ENCODE data around the gene SLC35G6. TPM values are rescaled to one million over a fixed set of nuclear protein-coding genes. Genes with fewer than 3 reads are reported as not detected.

The SLC35G6 gene
- total and polyA plus RNA-seq, 3 donors from 2014 or later, result 1.8 to 3.9 (median 3.9) TPM

GRCh38 chr17:7475764-7476422 is 5.4 kb upstream of the SLC35G6 start:
- TF ChIP-seq, protein P1, sequence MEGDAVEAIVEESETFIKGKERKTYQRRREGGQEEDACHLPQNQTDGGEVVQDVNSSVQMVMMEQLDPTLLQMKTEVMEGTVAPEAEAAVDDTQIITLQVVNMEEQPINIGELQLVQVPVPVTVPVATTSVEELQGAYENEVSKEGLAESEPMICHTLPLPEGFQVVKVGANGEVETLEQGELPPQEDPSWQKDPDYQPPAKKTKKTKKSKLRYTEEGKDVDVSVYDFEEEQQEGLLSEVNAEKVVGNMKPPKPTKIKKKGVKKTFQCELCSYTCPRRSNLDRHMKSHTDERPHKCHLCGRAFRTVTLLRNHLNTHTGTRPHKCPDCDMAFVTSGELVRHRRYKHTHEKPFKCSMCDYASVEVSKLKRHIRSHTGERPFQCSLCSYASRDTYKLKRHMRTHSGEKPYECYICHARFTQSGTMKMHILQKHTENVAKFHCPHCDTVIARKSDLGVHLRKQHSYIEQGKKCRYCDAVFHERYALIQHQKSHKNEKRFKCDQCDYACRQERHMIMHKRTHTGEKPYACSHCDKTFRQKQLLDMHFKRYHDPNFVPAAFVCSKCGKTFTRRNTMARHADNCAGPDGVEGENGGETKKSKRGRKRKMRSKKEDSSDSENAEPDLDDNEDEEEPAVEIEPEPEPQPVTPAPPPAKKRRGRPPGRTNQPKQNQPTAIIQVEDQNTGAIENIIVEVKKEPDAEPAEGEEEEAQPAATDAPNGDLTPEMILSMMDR (IDR thresholded peaks at IDR 0.05), result no peak
- no peak for TF ChIP-seq POLR2A (IDR thresholded peaks at IDR 0.05)
- H3K27me3 ChIP-seq, result no peaks in the 10 kb centered on the region
- peak; percentile 52 for DNase-seq
- peak overlapping the region; percentile 37 to 62 for H3K27ac ChIP-seq
- H3K36me3 ChIP-seq (ENCODE audit: low read depth, missing control alignments), result no peaks in the 10 kb centered on the region
- H3K4me1 ChIP-seq, result peaks cover 23% of the 10 kb centered on the region
- 67 to 78% methylated on average over 15 of the region's 15 CpGs for WGBS, 2 donors
- intact Hi-C loops (cut with DNase I; ENCODE audit: low total_unique reads), result no loop called here
- H3K9me3 ChIP-seq, result no peaks in the 10 kb centered on the region
- no peak overlapping the region for H3K4me3 ChIP-seq

GRCh38 chr17:7476494-7476893 is 4.8 kb upstream of the SLC35G6 start:
- 32 to 61% methylated on average over 3 of the region's 3 CpGs for WGBS, 2 donors
- TF ChIP-seq, protein P1 (IDR thresholded peaks at IDR 0.05), result no peak
- no peak for TF ChIP-seq POLR2A (IDR thresholded peaks at IDR 0.05)
- H3K4me3 ChIP-seq, result no peak overlapping the region
- H3K9me3 ChIP-seq, result no peaks in the 10 kb centered on the region
- DNase-seq, result no peak
- intact Hi-C loops (cut with DNase I; ENCODE audit: low total_unique reads), result no loop called here
- H3K4me1 ChIP-seq, result peaks cover 23% of the 10 kb centered on the region
- no peaks in the 10 kb centered on the region for H3K27me3 ChIP-seq
- peak overlapping the region; percentile 37 to 62 for H3K27ac ChIP-seq
- no peaks in the 10 kb centered on the region for H3K36me3 ChIP-seq (ENCODE audit: low read depth, missing control alignments)

GRCh38 chr17:7476951-7477350 is 4.3 kb upstream of the SLC35G6 start:
- Histone ChIP-seq H3K9me3 (no peaks in the 10 kb centered on the region), H3K27ac (peak overlapping the region in 1 of 2 donors; percentile 100), H3K27me3 (no peaks in the 10 kb centered on the region), H3K36me3 (ENCODE audit: low read depth, missing control alignments) (no peaks in the 10 kb centered on the region), H3K4me1 (peaks cover 23% of the 10 kb centered on the region), H3K4me3 (no peak overlapping the region)
- WGBS, 2 donors, result 67 to 96% methylated on average over 4 to 5 of the region's 5 CpGs
- DNase-seq, result no peak
- TF ChIP-seq POLR2A (IDR thresholded peaks at IDR 0.05), result no peak
- TF ChIP-seq, protein P1 (IDR thresholded peaks at IDR 0.05), result no peak
- intact Hi-C loops (cut with DNase I; ENCODE audit: low total_unique reads), result no loop called here

- H3K4me1 ChIP-seq, result peaks cover 23% of the 10 kb centered on the region
- 37 to 44% methylated on average over 21 to 26 of the region's 26 CpGs for WGBS, 2 donors
- TF ChIP-seq, protein P1 (IDR thresholded peaks at IDR 0.05), result no peak
- no peak for TF ChIP-seq POLR2A (IDR thresholded peaks at IDR 0.05)
- peak; percentile 69 for DNase-seq
- H3K27ac ChIP-seq, result peak overlapping the region; percentile 100
- H3K9me3 ChIP-seq, result no peaks in the 10 kb centered on the region
- H3K4me3 ChIP-seq, result peak overlapping the region; percentile 93 to 95
- intact Hi-C loops (cut with DNase I; ENCODE audit: low total_unique reads), result no loop called here
- H3K27me3 ChIP-seq, result no peaks in the 10 kb centered on the region
- H3K36me3 ChIP-seq (ENCODE audit: low read depth, missing control alignments), result no peaks in the 10 kb centered on the region
Measured at GRCh38 chr17:7477392-7478275, 3.6 kb upstream of the SLC35G6 start.

Measured in testis (tissue), 3 donors.